GM12878 (cell line): Measurements from ENCODE around the gene GATA3. TPM values are rescaled to one million over a fixed set of nuclear protein-coding genes. Genes with fewer than 3 reads are reported as not detected.

Experiments used
- BHLHE40 ChIP-seq, 2 experiments: fragments of 450-650 bp in 1 of 2; IDR thresholded peaks; 2 replicates each; pipeline ENCODE4 v1.6.1; 2011 to 2017; ENCODE audit warnings: low read depth in 2 of 2, borderline replicate concordance in 1 of 2, improper control_type of control experiment in 1 of 2, low read length in 1 of 2, mild to moderate bottlenecking in 1 of 2
- CREM ChIP-seq: IDR thresholded peaks from 2 replicates; pipeline ENCODE4 v1.6.1; 2014; ENCODE audit warnings: antibody characterized with exemption, low read depth
- GATAD2B ChIP-seq: fragments of 450-650 bp; conservative IDR thresholded peaks from 2 replicates; pipeline ENCODE4 v1.6.1; 2017; ENCODE audit warnings: low read depth, mild to moderate bottlenecking, moderate library complexity
- HDAC2 ChIP-seq: fragments of 200-600 bp; sonication (generic); IDR thresholded peaks from 2 replicates; pipeline ENCODE4 v1.6.1; 2017
- IKZF1 ChIP-seq: fragments of 450-650 bp; conservative IDR thresholded peaks from 2 replicates; pipeline ENCODE4 v1.6.1; 2017; ENCODE audit warnings: antibody characterized with exemption, mild to moderate bottlenecking
- KAT2A ChIP-seq: conservative IDR thresholded peaks from 2 replicates; pipeline ENCODE4 v1.6.1; 2011; ENCODE audit warnings: low read depth, low read length; ENCODE audit not compliant: control insufficient read depth
- MTA3 ChIP-seq: IDR thresholded peaks from 2 replicates; pipeline ENCODE4 v1.6.1; 2012; ENCODE audit warnings: low read length, inconsistent platforms, borderline replicate concordance
- MYB ChIP-seq: fragments of 150-350 bp; IDR thresholded peaks from 2 replicates; pipeline ENCODE4 v1.6.1; 2014; ENCODE audit warnings: mild to moderate bottlenecking, low read depth, low read length, borderline replicate concordance
- NBN ChIP-seq: fragments of 450-650 bp; IDR thresholded peaks from 2 replicates; pipeline ENCODE4 v1.6.1; 2016
- POLR2AphosphoS2 ChIP-seq: IDR thresholded peaks from 2 replicates; pipeline ENCODE4 v1.6.1; 2011; ENCODE audit warnings: low read depth, mild to moderate bottlenecking, low read length, improper control_type of control experiment, moderate library complexity
- SIN3A ChIP-seq: IDR thresholded peaks from 2 replicates; pipeline ENCODE4 v1.6.1; 2012; ENCODE audit warnings: low read depth, low read length, improper control_type of control experiment
- SIX5 ChIP-seq: IDR thresholded peaks from 2 replicates; pipeline ENCODE4 v1.6.1; 2011; ENCODE audit warnings: mild to moderate bottlenecking, low read depth, low read length, moderate library complexity; ENCODE audit not compliant: severe bottlenecking
- SP1 ChIP-seq: IDR thresholded peaks from one replicate; pipeline ENCODE4 v1.6.1; 2011; ENCODE audit warnings: low read depth, low read length
- STAT1 ChIP-seq: fragments of 450-650 bp; conservative IDR thresholded peaks from 2 replicates; pipeline ENCODE4 v1.6.1; 2014; ENCODE audit warnings: antibody characterized with exemption, mild to moderate bottlenecking
- TAF1 ChIP-seq: IDR thresholded peaks from 2 replicates; pipeline ENCODE4 v1.6.1; 2011; ENCODE audit warnings: mild to moderate bottlenecking, low read depth, low read length, borderline replicate concordance
- TARDBP ChIP-seq: IDR thresholded peaks from 2 replicates; pipeline ENCODE4 v1.6.1; 2016; ENCODE audit warnings: borderline replicate concordance
- TCF12 ChIP-seq: IDR thresholded peaks from 2 replicates; pipeline ENCODE4 v1.6.1; 2011; ENCODE audit warnings: low read depth, mild to moderate bottlenecking, low read length
- ZBED1 ChIP-seq: IDR thresholded peaks from 2 replicates; pipeline ENCODE4 v1.6.1; 2016; ENCODE audit warnings: borderline replicate concordance
- polyA plus RNA-seq, 11 experiments: library from polyadenylated mRNA; depleted of rRNA in 4 of 11; unstranded in 6 of 11; stranded (reverse) in 5 of 11; fragments of >200 nt; fragmentation: Nextera tagmentation in 4 of 11; fragmentation: Illumina TruSeq in 1 of 11; extraction: Ambion mirVana in 4 of 11; extraction: Trizol in 1 of 11; gene quantifications; 1 replicate in 1 of 11; 2 replicates in 10 of 11; pipeline versions ENCODE4 v1.2.1 to v1.2.3, GENCODE V29; 2011 to 2016; ENCODE audit warnings: inconsistent platforms in 2 of 11, missing spikeins in 2 of 11, low read depth in 1 of 11
- total RNA-seq, 4 experiments: library from RNA; depleted of rRNA in 3 of 4; stranded (reverse); fragments of >200 nt in 3 of 4; fragmentation: Illumina TruSeq in 1 of 4; extraction: Trizol in 1 of 4; gene quantifications; 2 replicates each; pipeline versions ENCODE4 v1.2.1 to v1.2.3, GENCODE V29; 2013 to 2021
- TF ChIP-seq, protein P1 (sequence below): IDR thresholded peaks from 2 replicates; pipeline ENCODE4 v1.6.1; 2012; ENCODE audit warnings: low read length, inconsistent platforms
- TF ChIP-seq, protein P2 (sequence below): fragments of 450-650 bp; IDR thresholded peaks from 2 replicates; pipeline ENCODE4 v1.6.1; 2016; ENCODE audit warnings: mild to moderate bottlenecking
- TF ChIP-seq, protein P3 (sequence below): IDR thresholded peaks from 2 replicates; pipeline ENCODE4 v1.6.1; 2011; ENCODE audit warnings: mild to moderate bottlenecking, low read depth, low read length, moderate library complexity; ENCODE audit not compliant: insufficient replicate concordance
- TF ChIP-seq, protein P4 (sequence below): fragments of 450-650 bp; formaldehyde crosslinking; IDR thresholded peaks from 2 replicates; pipeline ENCODE4 v1.4.0; 2022; ENCODE audit warnings: mild to moderate bottlenecking, moderate library complexity

Gene GATA3
- total and polyA plus RNA-seq, 10 of the 15 experiments (the other 5 are each of a cell fraction or from before 2014, with no cell fraction given), result 0.08 to 0.80 (median 0.29) TPM

DNA sequence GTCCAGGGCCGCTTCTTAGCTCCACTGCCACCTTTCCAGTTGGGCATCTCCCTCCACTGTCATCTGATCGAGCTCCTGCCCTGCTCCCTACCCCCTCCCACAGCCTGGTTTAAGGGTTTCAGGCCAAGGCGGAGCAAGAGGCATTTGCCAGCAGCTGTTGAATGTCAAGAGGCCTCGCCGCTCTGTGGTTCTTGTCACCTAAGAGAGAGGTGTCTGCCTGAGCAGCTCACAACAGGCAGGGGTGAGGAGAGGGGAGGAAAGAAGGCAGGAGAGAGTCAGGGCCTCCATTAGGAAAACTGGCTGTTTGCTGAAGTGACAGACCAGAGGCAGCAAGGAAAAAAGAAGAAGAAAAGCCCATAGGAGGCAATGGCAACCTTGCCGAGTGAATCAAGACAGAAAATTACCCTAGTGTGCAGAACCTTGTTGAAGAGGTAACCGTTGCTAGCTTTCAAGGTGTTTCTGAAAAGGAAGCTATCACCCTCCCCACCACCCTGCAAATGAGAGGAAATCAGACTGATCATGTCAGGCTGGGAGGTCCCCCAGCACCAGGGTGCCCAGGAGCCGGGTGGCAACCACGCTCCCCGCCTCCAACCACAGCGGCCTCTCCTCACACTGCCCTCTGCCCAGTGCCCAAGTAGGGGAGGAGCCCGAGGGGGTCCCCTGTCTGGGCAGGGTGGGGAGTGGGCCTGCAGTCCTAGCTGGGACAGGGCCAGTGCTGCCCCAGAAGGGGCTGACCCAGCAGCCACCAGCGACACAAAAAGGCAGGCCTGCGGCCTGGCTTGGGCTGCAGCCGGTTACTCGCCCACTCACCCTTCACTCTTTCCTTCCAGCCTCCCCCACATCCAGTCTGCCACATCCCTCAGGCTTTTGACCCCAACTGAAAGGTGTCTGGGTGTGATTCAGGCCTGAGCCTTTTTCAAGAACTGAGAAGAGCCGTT is 7.1 kb downstream of the GATA3 start (continued):
- TF ChIP-seq, protein P1, sequence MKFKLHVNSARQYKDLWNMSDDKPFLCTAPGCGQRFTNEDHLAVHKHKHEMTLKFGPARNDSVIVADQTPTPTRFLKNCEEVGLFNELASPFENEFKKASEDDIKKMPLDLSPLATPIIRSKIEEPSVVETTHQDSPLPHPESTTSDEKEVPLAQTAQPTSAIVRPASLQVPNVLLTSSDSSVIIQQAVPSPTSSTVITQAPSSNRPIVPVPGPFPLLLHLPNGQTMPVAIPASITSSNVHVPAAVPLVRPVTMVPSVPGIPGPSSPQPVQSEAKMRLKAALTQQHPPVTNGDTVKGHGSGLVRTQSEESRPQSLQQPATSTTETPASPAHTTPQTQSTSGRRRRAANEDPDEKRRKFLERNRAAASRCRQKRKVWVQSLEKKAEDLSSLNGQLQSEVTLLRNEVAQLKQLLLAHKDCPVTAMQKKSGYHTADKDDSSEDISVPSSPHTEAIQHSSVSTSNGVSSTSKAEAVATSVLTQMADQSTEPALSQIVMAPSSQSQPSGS, result no peak
- TF ChIP-seq SP1 (no peak), BHLHE40 (IDR thresholded peaks at IDR 0.05; ENCODE audit: borderline replicate concordance in 1 of 2, low read depth in 2 of 2, low read length in 1 of 2) (no peak), POLR2AphosphoS2 (no peak), MYB (no peak), SIX5 (no peak), TARDBP (no peak), STAT1 (no peak), TCF12 (peak; percentile 88), HDAC2 (no peak), SIN3A (no peak), IKZF1 (peak; percentile 28; the same call in 1 of the 2 replicates), ZBED1 (no peak), KAT2A (no peak), CREM (no peak), NBN (no peak), GATAD2B (peak; percentile 46), MTA3 (no peak), TAF1 (no peak)
- TF ChIP-seq, protein P2, sequence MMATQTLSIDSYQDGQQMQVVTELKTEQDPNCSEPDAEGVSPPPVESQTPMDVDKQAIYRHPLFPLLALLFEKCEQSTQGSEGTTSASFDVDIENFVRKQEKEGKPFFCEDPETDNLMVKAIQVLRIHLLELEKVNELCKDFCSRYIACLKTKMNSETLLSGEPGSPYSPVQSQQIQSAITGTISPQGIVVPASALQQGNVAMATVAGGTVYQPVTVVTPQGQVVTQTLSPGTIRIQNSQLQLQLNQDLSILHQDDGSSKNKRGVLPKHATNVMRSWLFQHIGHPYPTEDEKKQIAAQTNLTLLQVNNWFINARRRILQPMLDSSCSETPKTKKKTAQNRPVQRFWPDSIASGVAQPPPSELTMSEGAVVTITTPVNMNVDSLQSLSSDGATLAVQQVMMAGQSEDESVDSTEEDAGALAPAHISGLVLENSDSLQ, result peak; percentile 43; the same call in 1 of the 2 replicates
- TF ChIP-seq, protein P3, sequence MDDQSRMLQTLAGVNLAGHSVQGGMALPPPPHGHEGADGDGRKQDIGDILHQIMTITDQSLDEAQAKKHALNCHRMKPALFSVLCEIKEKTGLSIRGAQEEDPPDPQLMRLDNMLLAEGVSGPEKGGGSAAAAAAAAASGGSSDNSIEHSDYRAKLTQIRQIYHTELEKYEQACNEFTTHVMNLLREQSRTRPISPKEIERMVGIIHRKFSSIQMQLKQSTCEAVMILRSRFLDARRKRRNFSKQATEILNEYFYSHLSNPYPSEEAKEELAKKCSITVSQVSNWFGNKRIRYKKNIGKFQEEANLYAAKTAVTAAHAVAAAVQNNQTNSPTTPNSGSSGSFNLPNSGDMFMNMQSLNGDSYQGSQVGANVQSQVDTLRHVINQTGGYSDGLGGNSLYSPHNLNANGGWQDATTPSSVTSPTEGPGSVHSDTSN, result peak; percentile 59
- TF ChIP-seq, protein P4, sequence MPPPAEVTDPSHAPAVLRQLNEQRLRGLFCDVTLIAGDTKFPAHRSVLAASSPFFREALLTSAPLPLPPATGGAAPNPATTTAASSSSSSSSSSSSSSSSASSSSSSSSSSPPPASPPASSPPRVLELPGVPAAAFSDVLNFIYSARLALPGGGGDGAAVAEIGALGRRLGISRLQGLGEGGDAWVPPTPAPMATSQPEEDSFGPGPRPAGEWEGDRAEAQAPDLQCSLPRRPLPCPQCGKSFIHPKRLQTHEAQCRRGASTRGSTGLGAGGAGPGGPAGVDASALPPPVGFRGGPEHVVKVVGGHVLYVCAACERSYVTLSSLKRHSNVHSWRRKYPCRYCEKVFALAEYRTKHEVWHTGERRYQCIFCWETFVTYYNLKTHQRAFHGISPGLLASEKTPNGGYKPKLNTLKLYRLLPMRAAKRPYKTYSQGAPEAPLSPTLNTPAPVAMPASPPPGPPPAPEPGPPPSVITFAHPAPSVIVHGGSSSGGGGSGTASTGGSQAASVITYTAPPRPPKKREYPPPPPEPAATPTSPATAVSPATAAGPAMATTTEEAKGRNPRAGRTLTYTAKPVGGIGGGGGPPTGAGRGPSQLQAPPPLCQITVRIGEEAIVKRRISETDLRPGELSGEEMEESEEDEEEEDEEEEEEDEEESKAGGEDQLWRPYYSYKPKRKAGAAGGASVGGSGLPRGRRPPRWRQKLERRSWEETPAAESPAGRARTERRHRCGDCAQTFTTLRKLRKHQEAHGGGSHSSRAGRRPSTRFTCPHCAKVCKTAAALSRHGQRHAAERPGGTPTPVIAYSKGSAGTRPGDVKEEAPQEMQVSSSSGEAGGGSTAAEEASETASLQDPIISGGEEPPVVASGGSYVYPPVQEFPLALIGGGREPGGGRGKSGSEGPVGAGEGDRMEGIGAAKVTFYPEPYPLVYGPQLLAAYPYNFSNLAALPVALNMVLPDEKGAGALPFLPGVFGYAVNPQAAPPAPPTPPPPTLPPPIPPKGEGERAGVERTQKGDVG, result no peak
- TF ChIP-seq, all 136 proteins: peak for 9
